ENCODE measurements around the gene KCNF1.

Gene KCNF1

DNA sequence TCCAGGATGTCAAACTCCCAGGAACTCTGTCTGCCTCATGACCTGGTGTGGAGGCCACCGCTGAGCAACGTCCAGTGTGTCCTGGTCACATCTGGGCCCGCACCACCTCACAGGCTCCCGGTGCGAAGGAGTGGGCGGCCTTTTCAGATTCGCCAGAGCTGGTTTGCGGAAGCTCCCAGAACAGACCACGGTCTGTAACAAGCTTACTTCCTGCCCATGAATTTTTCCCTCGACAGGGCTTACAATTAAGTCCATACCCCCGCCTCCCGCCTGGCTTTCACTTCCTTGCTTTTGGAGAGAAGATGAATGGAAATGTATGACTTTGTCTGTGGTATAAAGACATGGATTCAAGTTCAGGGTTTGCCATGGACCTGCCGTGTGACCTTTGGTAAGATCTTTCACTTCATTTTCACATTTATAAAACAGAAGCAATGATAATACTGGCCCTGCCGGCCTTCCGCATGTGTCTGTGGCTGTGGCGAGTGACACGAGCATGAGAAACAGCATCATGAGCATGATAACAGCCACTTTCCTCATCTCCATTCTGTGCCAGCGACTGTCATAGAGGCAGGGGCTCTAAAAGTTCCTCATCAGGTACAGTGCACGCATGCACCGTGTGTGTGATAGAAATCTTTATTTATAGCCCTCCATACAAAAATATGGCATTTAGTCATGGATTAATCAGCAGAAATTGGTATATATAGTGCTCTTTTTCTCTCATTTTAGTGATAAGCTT, 31.0 kb upstream of the KCNF1 start:
- DNase-seq, result no peak

DNA sequence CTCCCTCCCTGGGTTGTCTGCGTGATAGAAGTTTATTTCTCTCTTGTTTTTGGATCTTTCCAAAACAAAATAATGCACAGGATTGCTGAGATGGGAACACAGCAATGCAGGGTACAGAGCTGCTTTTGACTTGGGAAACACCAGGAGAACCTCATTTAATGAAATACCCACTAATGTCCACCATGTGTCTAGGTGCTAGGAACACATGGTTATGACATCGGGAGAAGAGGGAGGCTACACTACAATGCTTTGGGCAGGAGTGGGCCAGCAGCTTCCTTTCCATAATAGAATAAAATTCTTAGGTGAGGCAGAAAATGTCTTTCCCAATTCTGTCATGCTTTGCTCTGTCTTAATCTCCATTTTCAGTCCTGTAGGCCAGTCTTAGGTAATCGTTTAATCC, 29.2 kb upstream of the KCNF1 start:
- DNase-seq, result no peak

DNA sequence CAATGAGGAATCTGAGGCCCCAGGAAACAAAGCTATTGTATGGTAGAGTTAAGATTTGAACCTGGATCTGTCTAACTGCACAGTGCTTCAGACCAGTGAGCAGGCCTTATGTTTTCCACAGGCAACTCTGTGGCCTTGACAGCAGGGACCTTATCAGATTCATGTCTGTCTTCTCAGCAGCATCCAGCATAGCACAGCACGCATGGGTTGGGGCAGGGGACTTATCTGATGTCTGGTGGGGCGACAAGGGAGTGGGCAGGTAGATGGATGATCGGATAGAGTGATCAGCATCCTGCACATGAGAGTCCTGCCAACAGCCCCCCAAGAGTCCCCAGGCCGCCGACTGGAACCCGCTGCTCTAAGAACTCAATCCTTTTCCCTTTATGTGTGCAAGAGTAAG, 28.7 kb upstream of the KCNF1 start:
- no peak for DNase-seq

DNA sequence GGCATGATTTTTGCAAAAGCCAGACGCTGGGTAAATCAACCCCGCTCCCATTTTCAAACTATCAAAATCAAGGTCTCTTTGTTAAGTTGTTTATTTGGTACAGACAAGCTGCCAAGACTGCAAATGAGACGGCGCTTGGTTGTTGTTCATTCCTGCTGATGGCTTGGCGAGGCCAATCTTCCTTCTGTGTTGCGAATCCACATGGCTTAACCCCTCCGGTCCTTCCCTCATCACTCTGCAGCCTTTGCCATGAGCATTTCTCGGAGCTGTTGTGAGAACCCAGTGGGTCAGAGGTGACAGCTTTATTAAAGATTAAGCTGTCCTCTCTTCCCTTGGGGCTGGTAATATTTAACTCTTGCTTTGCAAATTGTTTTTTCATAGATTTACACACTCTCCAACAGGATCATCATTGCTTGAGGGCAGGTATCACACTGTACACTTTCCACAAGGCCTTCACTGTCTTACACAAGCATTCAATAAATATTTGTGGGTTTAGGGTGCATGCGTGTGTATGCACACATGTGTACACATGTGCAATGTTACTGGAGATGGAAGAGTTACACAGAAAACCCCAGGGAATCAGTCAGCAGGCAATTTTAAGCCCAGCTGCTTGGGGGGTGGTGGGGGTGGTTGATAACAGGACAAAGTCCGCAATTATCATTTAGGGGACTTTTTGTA, 27.8 kb upstream of the KCNF1 start:
- no peak for DNase-seq

DNA sequence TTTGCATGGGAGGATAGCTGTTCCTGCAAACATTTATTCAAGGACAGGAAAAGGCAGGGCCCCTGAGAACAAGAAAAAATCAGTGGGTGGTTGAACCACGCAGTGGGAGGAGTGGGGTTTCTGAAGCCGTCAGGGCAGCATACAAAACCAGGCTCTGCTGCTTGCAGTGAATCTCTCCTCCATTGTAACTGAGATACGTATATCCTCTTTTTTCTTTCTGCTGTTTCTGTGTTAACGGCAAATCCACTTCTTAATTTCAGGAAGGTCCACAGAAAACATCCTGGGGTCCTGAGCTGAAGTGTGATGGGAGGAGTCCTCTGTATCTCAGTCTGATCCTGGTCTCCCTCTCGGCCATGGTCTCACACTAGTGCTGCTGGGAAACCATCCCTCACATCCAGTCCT, 27.2 kb upstream of the KCNF1 start:
- DNase-seq, result no peak

DNA sequence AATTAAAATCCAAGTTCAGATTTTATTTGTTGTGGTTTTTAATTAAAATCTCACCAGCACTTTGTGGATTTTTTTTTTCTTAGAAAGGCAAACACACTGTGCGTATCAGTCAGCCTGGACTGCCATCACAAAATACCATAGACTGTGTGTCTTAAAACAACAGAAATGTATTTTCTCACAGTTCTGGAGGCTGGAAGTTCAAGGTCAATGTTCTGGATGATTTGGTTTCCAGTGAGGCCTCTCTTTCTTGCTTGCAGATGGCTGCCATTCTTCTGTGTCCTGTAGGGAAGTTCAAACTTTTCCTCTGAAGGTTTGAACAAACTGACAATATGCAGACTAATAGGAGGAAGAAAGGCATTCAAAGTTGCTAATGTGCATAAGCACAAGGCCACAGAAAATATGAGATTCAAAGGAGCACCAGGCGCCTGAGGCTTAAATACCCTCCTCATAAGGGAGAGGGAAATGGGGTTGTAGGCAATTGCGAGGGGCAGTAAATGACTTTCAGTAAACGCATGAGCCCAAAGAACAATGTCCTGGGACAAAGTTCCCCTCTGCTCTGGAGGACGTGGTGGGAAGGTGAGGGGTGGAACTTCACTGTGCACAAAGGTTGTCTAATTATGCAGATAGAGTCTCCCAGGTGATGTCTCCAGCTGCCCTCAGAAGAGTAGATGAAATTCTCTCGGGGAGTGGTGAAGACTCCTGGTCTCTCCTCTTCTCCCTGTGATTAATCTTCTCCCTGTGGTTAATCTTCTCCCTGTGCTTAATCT, 26.5 kb upstream of the KCNF1 start:
- no peak for DNase-seq

DNA sequence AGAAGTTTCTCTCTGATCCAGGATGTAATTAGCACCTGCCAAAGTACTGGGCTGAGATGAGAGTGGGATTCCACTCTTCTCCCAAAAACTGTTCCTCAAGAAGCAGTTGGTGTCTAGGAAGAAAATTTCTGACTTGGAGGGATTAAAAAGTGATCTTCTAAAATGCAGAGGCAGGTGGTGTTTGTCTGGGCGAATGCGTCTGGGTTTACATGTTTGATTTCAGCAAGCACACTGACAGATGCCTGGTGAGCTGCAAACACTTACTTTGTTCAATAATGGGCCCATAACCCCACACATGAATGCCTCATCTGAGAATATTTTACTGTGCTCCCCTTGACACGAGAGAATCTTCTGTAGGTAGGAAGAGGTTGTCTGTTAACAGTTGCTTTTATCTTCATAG, 24.3 kb upstream of the KCNF1 start:
- no peak for DNase-seq

DNA sequence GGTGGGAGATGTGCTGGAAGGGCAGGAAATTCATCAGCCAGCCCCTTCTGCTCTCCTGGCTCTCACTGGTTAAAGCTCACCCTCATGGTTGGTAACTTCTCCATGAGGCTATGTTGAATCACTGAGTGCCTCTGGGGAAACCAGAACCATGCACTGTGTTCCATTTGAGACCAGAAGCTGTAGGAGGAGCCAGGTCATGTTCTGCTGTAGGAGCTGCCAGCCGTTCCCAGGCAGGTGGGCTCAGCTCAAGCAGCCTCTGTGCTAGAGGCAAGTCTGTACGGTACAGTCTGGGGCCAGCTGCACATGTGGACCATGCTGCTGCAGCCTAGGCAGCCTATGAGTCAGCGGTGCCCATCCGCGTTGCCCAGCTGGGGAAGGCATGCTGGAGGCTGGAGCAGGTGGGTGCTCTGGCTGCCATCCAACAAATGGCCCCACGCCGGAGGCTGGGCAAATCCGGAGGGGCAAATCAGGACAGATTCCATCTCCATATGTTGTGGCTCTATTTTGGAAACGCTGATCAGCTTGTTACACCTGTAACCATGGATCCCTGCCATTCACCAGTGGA, 22.0 kb upstream of the KCNF1 start:
- DNase-seq, result no peak

DNA sequence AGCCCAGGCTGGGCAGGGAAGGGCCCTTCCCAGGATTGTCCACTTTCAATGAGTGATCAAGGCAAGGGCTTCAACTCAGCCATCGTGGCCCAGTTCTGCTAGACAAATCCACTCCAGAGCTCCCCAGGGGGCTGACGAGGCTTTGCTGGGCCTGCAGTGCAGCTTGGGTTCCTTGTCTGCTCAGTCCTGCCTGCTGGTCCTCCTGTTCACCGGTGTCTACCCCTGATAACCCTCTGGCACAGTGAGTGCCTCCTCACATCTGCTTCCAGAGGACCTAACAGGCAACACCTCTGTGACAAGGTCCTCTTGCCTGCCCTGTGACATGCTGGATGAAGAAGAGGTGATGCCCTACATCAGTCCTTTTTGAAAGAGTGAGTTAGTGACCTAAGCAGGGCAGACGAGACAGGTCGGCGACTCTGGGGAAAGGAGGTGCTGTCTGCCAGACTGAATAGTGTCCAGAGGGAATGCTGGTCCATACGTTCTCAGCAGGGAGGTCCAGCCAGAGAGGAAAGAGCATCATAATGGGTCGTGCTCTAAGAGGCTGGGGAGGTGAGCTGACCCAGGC, 20.9 kb upstream of the KCNF1 start:
- DNase-seq, result no peak

DNA sequence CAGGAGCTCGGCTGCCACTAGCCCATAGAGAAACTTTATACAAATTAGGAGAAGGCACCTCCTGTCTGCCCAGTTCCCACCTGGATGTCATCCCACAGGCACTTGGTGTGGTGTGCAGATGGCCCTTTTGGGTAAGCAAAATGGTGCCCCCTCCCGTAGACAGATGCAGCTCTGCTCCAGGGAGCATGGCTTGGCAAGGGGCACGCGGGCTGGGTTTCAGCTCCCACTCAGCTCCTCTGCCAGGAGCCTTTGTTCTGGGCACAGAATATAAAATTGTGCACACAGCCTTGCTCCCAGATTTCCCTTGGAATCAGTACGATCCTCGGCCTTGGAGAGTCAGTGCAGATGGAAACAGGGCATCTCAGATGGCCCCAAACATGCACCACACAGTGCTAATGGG, 20.3 kb upstream of the KCNF1 start:
- DNase-seq, result no peak

DNA sequence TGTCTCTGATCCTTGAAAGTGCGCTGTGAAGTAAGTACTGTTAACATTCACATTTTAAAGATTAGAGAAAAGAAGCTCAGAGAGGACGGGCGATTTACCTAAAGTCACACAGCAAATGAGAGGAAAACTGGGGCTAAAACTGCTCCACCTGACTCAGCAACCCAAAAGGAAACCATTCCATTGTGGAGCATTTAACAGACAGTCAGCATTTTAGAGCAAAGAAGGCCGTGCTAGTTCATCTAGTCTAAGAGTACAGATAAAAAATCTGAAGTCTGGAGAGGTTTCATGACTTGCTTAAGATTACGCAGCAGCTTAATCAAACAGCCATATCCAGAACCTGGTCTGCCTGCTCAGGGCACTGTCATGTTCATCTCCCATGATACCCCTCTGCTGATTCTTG, 19.9 kb upstream of the KCNF1 start:
- no peak for DNase-seq

DNA sequence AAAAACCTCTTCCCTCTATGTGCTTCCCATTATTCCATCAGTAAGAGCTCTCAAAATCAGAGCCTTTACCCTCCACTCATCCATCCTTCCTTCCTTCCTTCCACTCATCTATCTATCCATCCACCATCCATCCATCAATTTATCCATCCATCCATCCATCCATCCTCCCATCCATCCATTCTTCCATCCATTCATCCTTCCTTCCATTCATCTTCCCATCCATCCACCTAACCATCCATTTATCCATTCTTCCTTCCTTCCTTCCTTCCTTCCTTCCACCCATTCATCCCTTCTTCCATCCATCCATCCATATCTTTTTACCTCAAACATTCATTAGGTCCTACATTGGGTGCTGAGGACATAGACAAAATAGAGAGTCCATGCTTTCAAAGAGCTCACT, 19.4 kb upstream of the KCNF1 start:
- no peak for DNase-seq

DNA sequence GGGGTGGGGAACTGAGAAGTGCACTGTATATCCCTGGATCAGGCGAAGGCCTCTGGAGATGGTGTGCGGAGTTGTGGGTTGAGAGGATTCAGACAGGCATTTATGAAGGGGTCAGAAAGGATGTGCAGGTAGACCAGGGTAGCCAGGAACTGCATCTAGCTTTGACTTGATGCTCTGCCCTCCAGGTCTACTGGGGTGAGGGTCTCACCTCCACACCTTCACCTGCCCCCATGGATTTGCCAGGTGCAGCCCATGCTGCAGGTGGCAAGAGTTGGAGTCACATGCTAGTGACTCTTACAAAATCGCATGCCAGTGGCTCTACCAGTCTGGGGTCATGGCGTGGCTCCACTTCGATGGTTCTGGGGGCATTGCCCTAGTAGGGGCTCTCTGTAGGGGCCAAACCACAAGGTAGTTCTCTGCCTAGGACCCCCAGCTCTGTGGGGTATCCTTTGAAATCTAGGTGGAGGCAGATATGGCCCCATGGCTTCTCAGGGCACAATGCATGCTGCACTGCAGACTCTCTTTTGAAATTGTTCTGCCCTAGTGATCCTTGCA, 18.9 kb upstream of the KCNF1 start:
- DNase-seq, result no peak

DNA sequence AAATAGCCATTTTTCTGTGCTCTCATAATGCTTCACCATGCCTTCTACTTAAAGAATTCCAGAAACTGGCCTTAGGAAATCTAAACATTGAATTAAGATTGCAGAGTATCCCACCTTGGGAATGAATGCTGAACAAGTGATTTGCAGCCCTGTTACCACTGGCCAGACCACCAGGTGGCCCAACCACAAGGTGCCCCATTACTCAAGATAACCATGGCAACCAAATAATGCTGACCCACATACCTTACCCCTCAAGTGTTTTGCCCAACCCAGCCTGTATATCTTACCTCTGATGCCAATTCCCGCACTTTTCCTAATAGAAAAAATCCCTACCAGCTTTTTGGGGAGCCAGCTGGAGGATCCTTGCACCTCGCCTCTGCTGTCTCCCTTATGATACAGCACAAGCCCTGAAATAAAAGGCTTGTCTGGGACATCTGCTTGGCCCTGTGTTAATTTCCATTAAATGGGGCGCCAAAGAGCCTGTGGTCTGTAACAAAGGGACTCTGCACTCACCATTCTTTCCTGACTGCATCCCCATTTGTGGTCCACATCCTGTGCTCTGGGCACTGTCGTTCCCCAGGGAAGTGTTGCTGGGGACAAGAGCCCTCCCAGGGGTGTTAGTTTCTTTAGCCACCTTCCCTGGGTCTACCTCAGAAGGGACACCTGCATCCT, 17.3 kb upstream of the KCNF1 start:
- DNase-seq, result no peak

DNA sequence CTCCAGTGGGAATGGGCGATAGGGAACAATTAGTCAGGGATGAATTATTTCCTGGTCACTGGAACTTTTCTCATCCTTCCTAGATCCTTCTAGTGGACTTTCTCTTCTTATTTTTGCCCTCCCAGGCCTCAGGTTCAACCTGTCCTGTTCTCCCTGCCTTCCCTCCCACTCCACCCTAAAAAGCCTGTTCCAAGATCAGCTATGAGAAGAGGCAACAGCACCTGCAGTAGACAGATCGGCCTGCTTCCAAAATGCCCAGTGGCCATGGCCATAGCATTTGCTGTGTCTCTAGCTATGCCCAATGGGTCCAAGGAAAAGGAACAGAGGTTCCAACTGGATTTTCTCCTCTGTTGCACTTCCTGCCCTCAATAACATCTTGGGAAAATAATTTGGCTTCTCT, 16.5 kb upstream of the KCNF1 start:
- no peak for DNase-seq

DNA sequence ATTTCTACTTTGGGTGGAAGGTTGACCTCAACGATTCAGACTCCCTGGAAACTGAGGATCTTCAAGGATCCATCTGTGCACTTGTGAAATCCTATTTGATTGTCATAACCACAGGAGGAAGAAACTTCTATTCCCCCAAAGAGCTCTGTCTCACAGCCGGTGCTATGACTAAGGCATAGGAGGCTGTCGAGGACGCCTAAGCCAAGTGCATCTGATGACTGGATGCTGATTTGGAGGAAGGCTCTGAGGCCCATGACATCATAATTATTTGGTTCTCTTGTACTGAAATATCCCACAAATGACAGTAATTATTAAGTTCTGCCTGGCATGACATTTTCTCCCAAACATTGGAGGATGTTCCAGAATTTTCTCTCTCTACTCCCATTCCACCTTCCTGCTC, 13.8 kb upstream of the KCNF1 start:
- no peak for DNase-seq

DNA sequence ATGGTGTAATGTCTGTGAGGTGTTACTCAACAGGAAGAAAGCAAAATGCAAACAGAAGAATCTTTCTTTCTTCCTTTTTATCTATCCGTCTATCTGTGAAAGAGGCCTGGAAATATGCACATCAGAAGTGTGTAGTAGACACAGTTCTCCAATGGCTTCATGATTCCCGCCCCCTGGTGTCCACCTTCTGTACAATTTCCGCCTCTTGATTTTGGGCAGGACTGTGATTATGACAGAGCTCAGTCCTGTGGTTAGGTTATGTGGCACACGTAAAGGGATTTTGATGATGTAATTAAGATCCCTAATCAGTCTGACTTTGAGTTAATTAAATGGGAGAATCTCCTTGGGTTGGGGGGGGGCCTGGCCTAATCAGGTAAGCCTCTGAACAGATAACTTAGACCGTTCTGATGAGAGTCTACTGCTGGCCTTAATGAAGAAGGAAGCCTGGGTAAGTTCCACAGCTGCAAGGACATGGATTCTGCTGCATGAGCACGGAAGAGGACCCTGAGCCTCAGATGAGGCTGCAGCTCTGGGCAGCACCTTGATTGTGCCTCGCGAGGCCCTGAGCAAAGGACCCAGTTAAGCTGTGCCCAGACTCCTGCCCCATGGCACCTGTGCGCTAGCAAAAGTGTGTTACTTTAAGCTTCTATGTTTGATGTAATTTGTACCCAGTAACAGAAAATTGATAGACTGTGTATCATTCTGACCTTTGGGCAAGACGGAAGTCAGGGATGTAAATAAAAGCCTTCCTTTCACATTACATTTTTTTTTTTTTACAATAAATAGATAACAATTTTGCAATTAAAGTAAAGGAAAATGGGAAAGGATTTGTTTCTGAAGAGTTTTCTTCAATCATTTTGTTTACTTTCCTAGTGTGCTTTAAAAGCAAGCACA, 11.3 kb upstream of the KCNF1 start:
- no peak for DNase-seq

DNA sequence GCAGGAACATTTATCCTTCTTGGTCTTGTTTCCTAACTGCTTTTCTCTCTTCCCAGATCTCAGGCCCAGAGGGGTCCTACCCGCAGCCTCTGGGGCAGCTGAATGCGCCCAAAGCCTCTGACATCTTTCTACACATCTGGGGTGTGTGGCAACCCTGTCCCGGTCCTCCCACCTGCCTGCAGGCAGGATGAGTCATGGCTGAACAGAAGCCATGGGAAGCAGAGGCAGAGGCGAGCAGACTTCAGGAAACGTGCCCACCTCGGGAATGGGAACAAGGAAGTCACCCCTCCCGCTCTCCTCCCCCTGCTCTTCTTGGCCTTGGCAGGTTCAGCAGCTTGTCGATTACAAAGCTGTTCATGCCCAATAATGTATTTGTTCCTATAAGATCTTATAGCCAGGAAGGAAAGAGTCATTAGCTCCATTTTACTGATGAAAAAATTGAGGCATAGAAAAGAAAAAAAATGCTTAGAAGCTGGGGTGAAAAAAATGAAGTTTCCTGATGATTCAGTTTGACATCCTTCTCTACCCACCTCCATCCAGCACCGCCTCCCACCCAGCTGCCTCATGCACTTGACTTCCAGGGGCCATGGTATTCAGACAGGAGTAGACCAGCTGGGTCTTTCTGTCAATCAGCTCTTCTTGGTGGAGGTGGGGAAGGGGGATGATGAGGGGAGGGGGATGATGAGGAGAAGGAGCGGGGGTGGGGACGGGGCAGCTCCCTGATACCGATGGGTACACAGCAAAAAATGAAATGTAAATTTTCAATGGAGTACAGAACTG, 10.4 kb upstream of the KCNF1 start:
- DNase-seq, result no peak

DNA sequence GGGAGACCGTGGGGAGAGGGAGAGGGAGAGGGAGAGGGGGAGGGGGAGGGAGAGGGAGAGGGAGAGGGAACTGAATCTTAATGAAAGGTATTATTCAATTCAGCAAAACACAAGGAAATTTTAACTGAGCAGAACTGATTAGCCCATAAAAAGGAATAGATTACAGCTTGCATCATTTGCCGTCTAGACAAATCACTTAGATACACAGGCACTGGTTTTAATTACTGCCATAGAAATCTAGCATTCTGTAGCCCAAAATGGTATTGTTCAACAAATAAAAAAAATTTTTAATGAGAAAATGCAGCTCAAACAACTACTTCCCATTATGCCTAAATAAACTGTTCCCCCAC, 7.9 kb upstream of the KCNF1 start:
- no peak for DNase-seq

DNA sequence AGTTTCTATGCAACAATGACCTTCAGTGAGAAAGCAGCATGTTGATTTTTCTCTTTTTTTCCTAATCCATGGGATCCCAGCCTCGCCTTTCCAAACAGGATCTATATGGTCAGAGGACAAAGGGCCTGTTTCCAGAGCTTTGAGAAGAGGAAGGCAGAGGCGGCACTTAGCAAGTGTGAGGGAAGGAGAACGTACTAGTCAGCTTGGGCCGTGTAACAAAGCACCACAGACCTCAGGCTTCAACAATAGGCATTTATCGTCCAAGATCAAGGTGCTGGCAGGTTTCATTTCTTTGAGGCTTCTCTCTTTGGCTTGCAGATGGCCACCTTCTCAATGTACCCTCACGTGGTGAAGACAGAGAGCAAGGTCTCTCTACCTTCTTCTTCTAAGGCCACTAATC, 7.3 kb upstream of the KCNF1 start:
- DNase-seq, result no peak

Data from activated CD4-positive, alpha-beta T cell treated with anti-CD3 and anti-CD28 coated beads, Interleukin-2, Interleukin-6, amounts not matched to agents 100 ng/mL and 50 ng/mL, durations not matched to agents 16 hours and 8 hours (primary cell).